GM18951 (cell line): ENCODE measurements around the gene SEMA4D.

Source experiments
- POLR2A ChIP-seq: IDR thresholded peaks from 4 replicates; pipeline ENCODE4 v1.6.1; 2011; ENCODE audit warnings: mild to moderate bottlenecking; ENCODE audit not compliant: insufficient read length, insufficient read depth; ENCODE audit errors: extremely low read depth
- in situ Hi-C: fragments of 300-500 bp; cut with MboI; formaldehyde crosslinking; loops from one replicate; pipeline ENCODE4 v1.12.0; 2022; ENCODE audit warnings: low sequenced_read_pairs, mixed read lengths, inconsistent platforms; ENCODE audit not compliant: unreplicated experiment

SEMA4D gene

GRCh38 chr9:89319015-89319905, 178.7 kb downstream of the SEMA4D start:
- in situ Hi-C loops: no loop called here
- TF ChIP-seq POLR2A: no peak

- in situ Hi-C loops: no loop called here
- TF ChIP-seq POLR2A: peak; percentile 95
Observed at GRCh38 chr9:89318123-89319014, 179.5 kb downstream of the SEMA4D start, which contains the start of gene SECISBP2. SECISBP2 (plus strand) TSS chr9:89318500; CDS start chr9:89318577, 77 bp downstream.

- in situ Hi-C loops: no loop called here
Observed at GRCh38 chr9:89317282-89317681, 180.6 kb downstream of the SEMA4D start.

GRCh38 chr9:89315482-89315881, 182.4 kb downstream of the SEMA4D start:
- in situ Hi-C loops: no loop called here
- no peak for TF ChIP-seq POLR2A

More at GRCh38 chr9:89317282-89317681, 180.6 kb downstream of the SEMA4D start:
- TF ChIP-seq POLR2A: peak; percentile 37

GRCh38 chr9:89314955-89315354, 183.0 kb downstream of the SEMA4D start:
- TF ChIP-seq POLR2A: no peak
- in situ Hi-C loops: no loop called here

GRCh38 chr9:89313842-89314241, 184.1 kb downstream of the SEMA4D start:
- TF ChIP-seq POLR2A: no peak
- in situ Hi-C loops: no loop called here

- in situ Hi-C loops: no loop called here
- TF ChIP-seq POLR2A: no peak
Observed at GRCh38 chr9:89312222-89312571, 185.7 kb downstream of the SEMA4D start.

GRCh38 chr9:89311346-89312221, 186.3 kb downstream of the SEMA4D start:
- in situ Hi-C loops: no loop called here
- no peak for TF ChIP-seq POLR2A
